Measurements from ENCODE around the gene RAI1.
A peak's percentile ranks its signal among the peaks of the same experiment; 100 is the strongest.

Gene RAI1

GRCh38 chr17:17645961-17646360 lies 35.3 kb upstream of the RAI1 start:
- Histone ChIP-seq H3K36me3 (ENCODE audit: control insufficient read depth in 1 of 2, insufficient read depth in 2 of 2, low read length in 2 of 2) (no peaks in the 10 kb centered on the region), H3K9me3 (ENCODE audit: control insufficient read depth in 1 of 2, low read length in 2 of 2) (no peaks in the 10 kb centered on the region), H3K4me1 (ENCODE audit: control insufficient read depth in 1 of 2, insufficient read depth in 2 of 2, low read length in 2 of 2) (no peaks in the 10 kb centered on the region), H3K9ac (ENCODE audit: low read depth in 1 of 2, low read length in 2 of 2) (no peak overlapping the region), H3K27me3 (ENCODE audit: control insufficient read depth in 1 of 2, insufficient read depth in 2 of 2, low read length in 2 of 2) (no peaks in the 10 kb centered on the region), H3K4me3 (ENCODE audit: low read depth in 1 of 2, low read length in 2 of 2) (no peak overlapping the region), H3K27ac (ENCODE audit: low read depth, low read length) (no peak overlapping the region)

- Histone ChIP-seq H3K9me3 (ENCODE audit: control insufficient read depth in 1 of 2, low read length in 2 of 2) (no peaks in the 10 kb centered on the region), H3K4me1 (ENCODE audit: control insufficient read depth in 1 of 2, insufficient read depth in 2 of 2, low read length in 2 of 2) (no peaks in the 10 kb centered on the region), H3K4me3 (ENCODE audit: low read depth in 1 of 2, low read length in 2 of 2) (no peak overlapping the region), H3K27me3 (ENCODE audit: control insufficient read depth in 1 of 2, insufficient read depth in 2 of 2, low read length in 2 of 2) (no peaks in the 10 kb centered on the region), H3K27ac (ENCODE audit: low read depth, low read length) (no peak overlapping the region), H3K9ac (ENCODE audit: low read depth in 1 of 2, low read length in 2 of 2) (no peak overlapping the region), H3K36me3 (ENCODE audit: control insufficient read depth in 1 of 2, insufficient read depth in 2 of 2, low read length in 2 of 2) (no peaks in the 10 kb centered on the region)
Measured at GRCh38 chr17:17647524-17648178, 33.6 kb upstream of the RAI1 start.

GRCh38 chr17:17648762-17649161 lies 32.5 kb upstream of the RAI1 start:
- no peak overlapping the region for H3K27ac ChIP-seq (ENCODE audit: low read depth, low read length)
- H3K4me3 ChIP-seq (ENCODE audit: low read depth in 1 of 2, low read length in 2 of 2): no peak overlapping the region
- no peaks in the 10 kb centered on the region for H3K36me3 ChIP-seq (ENCODE audit: control insufficient read depth in 1 of 2, insufficient read depth in 2 of 2, low read length in 2 of 2)
- H3K27me3 ChIP-seq (ENCODE audit: control insufficient read depth in 1 of 2, insufficient read depth in 2 of 2, low read length in 2 of 2): no peaks in the 10 kb centered on the region
- no peaks in the 10 kb centered on the region for H3K4me1 ChIP-seq (ENCODE audit: control insufficient read depth in 1 of 2, insufficient read depth in 2 of 2, low read length in 2 of 2)
- no peaks in the 10 kb centered on the region for H3K9me3 ChIP-seq (ENCODE audit: control insufficient read depth in 1 of 2, low read length in 2 of 2)
- H3K9ac ChIP-seq (ENCODE audit: low read depth in 1 of 2, low read length in 2 of 2): no peak overlapping the region

GRCh38 chr17:17650959-17651358 lies 30.3 kb upstream of the RAI1 start:
- Histone ChIP-seq H3K36me3 (ENCODE audit: control insufficient read depth in 1 of 2, insufficient read depth in 2 of 2, low read length in 2 of 2) (no peaks in the 10 kb centered on the region), H3K4me3 (ENCODE audit: low read depth in 1 of 2, low read length in 2 of 2) (no peak overlapping the region), H3K4me1 (ENCODE audit: control insufficient read depth in 1 of 2, insufficient read depth in 2 of 2, low read length in 2 of 2) (no peaks in the 10 kb centered on the region), H3K9me3 (ENCODE audit: control insufficient read depth in 1 of 2, low read length in 2 of 2) (no peaks in the 10 kb centered on the region), H3K27me3 (ENCODE audit: control insufficient read depth in 1 of 2, insufficient read depth in 2 of 2, low read length in 2 of 2) (no peaks in the 10 kb centered on the region), H3K27ac (ENCODE audit: low read depth, low read length) (no peak overlapping the region), H3K9ac (ENCODE audit: low read depth in 1 of 2, low read length in 2 of 2) (no peak overlapping the region)

- Histone ChIP-seq H3K9ac (ENCODE audit: low read depth in 1 of 2, low read length in 2 of 2) (no peak overlapping the region), H3K4me1 (ENCODE audit: control insufficient read depth in 1 of 2, insufficient read depth in 2 of 2, low read length in 2 of 2) (no peaks in the 10 kb centered on the region), H3K36me3 (ENCODE audit: control insufficient read depth in 1 of 2, insufficient read depth in 2 of 2, low read length in 2 of 2) (no peaks in the 10 kb centered on the region), H3K27me3 (ENCODE audit: control insufficient read depth in 1 of 2, insufficient read depth in 2 of 2, low read length in 2 of 2) (no peaks in the 10 kb centered on the region), H3K4me3 (ENCODE audit: low read depth in 1 of 2, low read length in 2 of 2) (no peak overlapping the region), H3K27ac (ENCODE audit: low read depth, low read length) (no peak overlapping the region), H3K9me3 (ENCODE audit: control insufficient read depth in 1 of 2, low read length in 2 of 2) (peaks cover 3 to 7% of the 10 kb centered on the region in 2 donors)
Measured at GRCh38 chr17:17653343-17653742, 27.9 kb upstream of the RAI1 start.

- no peaks in the 10 kb centered on the region for H3K27me3 ChIP-seq (ENCODE audit: control insufficient read depth in 1 of 2, insufficient read depth in 2 of 2, low read length in 2 of 2)
- H3K9ac ChIP-seq (ENCODE audit: low read depth in 1 of 2, low read length in 2 of 2): no peak overlapping the region
- no peaks in the 10 kb centered on the region for H3K36me3 ChIP-seq (ENCODE audit: control insufficient read depth in 1 of 2, insufficient read depth in 2 of 2, low read length in 2 of 2)
- H3K27ac ChIP-seq (ENCODE audit: low read depth, low read length): no peak overlapping the region
- H3K9me3 ChIP-seq (ENCODE audit: control insufficient read depth in 1 of 2, low read length in 2 of 2): peaks cover 3 to 15% of the 10 kb centered on the region in 2 donors
- peaks cover 8 to 10% of the 10 kb centered on the region in 2 donors for H3K4me1 ChIP-seq (ENCODE audit: control insufficient read depth in 1 of 2, insufficient read depth in 2 of 2, low read length in 2 of 2)
- no peak overlapping the region for H3K4me3 ChIP-seq (ENCODE audit: low read depth in 1 of 2, low read length in 2 of 2)
Measured at GRCh38 chr17:17659340-17659739, 21.9 kb upstream of the RAI1 start.

GRCh38 chr17:17661134-17661533 lies 20.1 kb upstream of the RAI1 start:
- H3K9me3 ChIP-seq (ENCODE audit: control insufficient read depth in 1 of 2, low read length in 2 of 2): peaks cover 3 to 15% of the 10 kb centered on the region in 2 donors
- H3K27me3 ChIP-seq (ENCODE audit: control insufficient read depth in 1 of 2, insufficient read depth in 2 of 2, low read length in 2 of 2): no peaks in the 10 kb centered on the region
- no peaks in the 10 kb centered on the region for H3K36me3 ChIP-seq (ENCODE audit: control insufficient read depth in 1 of 2, insufficient read depth in 2 of 2, low read length in 2 of 2)
- H3K9ac ChIP-seq (ENCODE audit: low read depth in 1 of 2, low read length in 2 of 2): no peak overlapping the region
- H3K27ac ChIP-seq (ENCODE audit: low read depth, low read length): no peak overlapping the region
- no peak overlapping the region for H3K4me3 ChIP-seq (ENCODE audit: low read depth in 1 of 2, low read length in 2 of 2)
- H3K4me1 ChIP-seq (ENCODE audit: control insufficient read depth in 1 of 2, insufficient read depth in 2 of 2, low read length in 2 of 2): peaks cover 8 to 10% of the 10 kb centered on the region in 2 donors

- no peak overlapping the region for H3K27ac ChIP-seq (ENCODE audit: low read depth, low read length)
- no peak overlapping the region for H3K9ac ChIP-seq (ENCODE audit: low read depth in 1 of 2, low read length in 2 of 2)
- H3K27me3 ChIP-seq (ENCODE audit: control insufficient read depth in 1 of 2, insufficient read depth in 2 of 2, low read length in 2 of 2): no peaks in the 10 kb centered on the region
- peaks cover 8 to 10% of the 10 kb centered on the region in 2 donors for H3K4me1 ChIP-seq (ENCODE audit: control insufficient read depth in 1 of 2, insufficient read depth in 2 of 2, low read length in 2 of 2)
- no peaks in the 10 kb centered on the region for H3K36me3 ChIP-seq (ENCODE audit: control insufficient read depth in 1 of 2, insufficient read depth in 2 of 2, low read length in 2 of 2)
- H3K4me3 ChIP-seq (ENCODE audit: low read depth in 1 of 2, low read length in 2 of 2): no peak overlapping the region
- peaks cover 3 to 15% of the 10 kb centered on the region in 2 donors for H3K9me3 ChIP-seq (ENCODE audit: control insufficient read depth in 1 of 2, low read length in 2 of 2)
Measured at GRCh38 chr17:17661834-17662385, 19.3 kb upstream of the RAI1 start.

- peaks cover 0 to 8% of the 10 kb centered on the region in 2 donors for H3K9me3 ChIP-seq (ENCODE audit: control insufficient read depth in 1 of 2, low read length in 2 of 2)
- no peaks in the 10 kb centered on the region for H3K36me3 ChIP-seq (ENCODE audit: control insufficient read depth in 1 of 2, insufficient read depth in 2 of 2, low read length in 2 of 2)
- no peak overlapping the region for H3K9ac ChIP-seq (ENCODE audit: low read depth in 1 of 2, low read length in 2 of 2)
- H3K4me1 ChIP-seq (ENCODE audit: control insufficient read depth in 1 of 2, insufficient read depth in 2 of 2, low read length in 2 of 2): peaks cover 8 to 10% of the 10 kb centered on the region in 2 donors
- H3K27me3 ChIP-seq (ENCODE audit: control insufficient read depth in 1 of 2, insufficient read depth in 2 of 2, low read length in 2 of 2): no peaks in the 10 kb centered on the region
- H3K27ac ChIP-seq (ENCODE audit: low read depth, low read length): no peak overlapping the region
- peak overlapping the region in 1 of 2 donors; percentile 34 for H3K4me3 ChIP-seq (ENCODE audit: low read depth in 1 of 2, low read length in 2 of 2)
Measured at GRCh38 chr17:17663160-17664063, 17.8 kb upstream of the RAI1 start.

GRCh38 chr17:17664064-17664452 lies 17.2 kb upstream of the RAI1 start:
- Histone ChIP-seq H3K9me3 (ENCODE audit: control insufficient read depth in 1 of 2, low read length in 2 of 2) (peaks cover 0 to 6% of the 10 kb centered on the region in 2 donors), H3K36me3 (ENCODE audit: control insufficient read depth in 1 of 2, insufficient read depth in 2 of 2, low read length in 2 of 2) (no peaks in the 10 kb centered on the region), H3K4me3 (ENCODE audit: low read depth in 1 of 2, low read length in 2 of 2) (no peak overlapping the region), H3K27ac (ENCODE audit: low read depth, low read length) (no peak overlapping the region), H3K4me1 (ENCODE audit: control insufficient read depth in 1 of 2, insufficient read depth in 2 of 2, low read length in 2 of 2) (peaks cover 8 to 10% of the 10 kb centered on the region in 2 donors), H3K27me3 (ENCODE audit: control insufficient read depth in 1 of 2, insufficient read depth in 2 of 2, low read length in 2 of 2) (no peaks in the 10 kb centered on the region), H3K9ac (ENCODE audit: low read depth in 1 of 2, low read length in 2 of 2) (no peak overlapping the region)

Data from duodenal mucosa (tissue), 2 donors.